ENCODE measurements around the gene ZSWIM1. TPM values are rescaled to one million over a fixed set of nuclear protein-coding genes. Genes with fewer than 3 reads are reported as not detected.

The ZSWIM1 gene
- total and polyA plus RNA-seq, 2 of the 13 experiments (the other 11 are each of a cell fraction or from before 2014, with no cell fraction given) = 9.5 to 11.7 TPM

DNA sequence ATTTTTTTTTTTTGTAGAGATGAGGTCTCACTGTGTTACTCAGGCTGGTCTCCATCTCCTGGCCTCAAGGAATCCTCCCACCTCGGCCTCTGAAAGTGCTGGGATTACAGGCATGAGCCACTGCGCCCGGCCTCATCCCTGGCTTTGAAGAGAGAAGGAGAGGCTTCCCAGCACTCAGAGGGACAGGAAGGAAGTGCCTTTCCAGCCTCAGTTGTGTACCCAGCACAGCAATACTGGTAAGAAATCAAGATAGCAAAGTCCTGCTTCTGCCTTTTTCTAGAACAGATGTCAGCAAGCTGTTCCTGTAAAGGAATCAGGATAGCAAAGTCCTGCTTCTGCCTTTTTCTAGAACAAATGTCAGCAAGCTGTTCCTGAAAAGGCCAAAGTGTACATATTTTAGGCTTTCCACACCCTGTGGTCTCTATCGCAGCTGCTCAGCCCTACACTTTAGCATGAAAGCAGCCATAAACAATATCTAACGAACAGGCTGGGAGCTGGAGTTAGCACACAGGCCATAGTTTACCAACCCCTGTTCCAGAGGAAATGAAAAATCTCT lies 37.2 kb downstream of the ZSWIM1 start (continued):
- no peak for TF ChIP-seq ZNF432 (CRISPR knock-in tag; IDR thresholded peaks at IDR 0.05; ENCODE audit: borderline replicate concordance)
- TF ChIP-seq, protein P1, sequence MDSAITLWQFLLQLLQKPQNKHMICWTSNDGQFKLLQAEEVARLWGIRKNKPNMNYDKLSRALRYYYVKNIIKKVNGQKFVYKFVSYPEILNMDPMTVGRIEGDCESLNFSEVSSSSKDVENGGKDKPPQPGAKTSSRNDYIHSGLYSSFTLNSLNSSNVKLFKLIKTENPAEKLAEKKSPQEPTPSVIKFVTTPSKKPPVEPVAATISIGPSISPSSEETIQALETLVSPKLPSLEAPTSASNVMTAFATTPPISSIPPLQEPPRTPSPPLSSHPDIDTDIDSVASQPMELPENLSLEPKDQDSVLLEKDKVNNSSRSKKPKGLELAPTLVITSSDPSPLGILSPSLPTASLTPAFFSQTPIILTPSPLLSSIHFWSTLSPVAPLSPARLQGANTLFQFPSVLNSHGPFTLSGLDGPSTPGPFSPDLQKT (CRISPR knock-in tag; IDR thresholded peaks at IDR 0.05; ENCODE audit: borderline replicate concordance) = no peak
- TF ChIP-seq PAWR (CRISPR knock-in tag; IDR thresholded peaks at IDR 0.05; ENCODE audit: borderline replicate concordance) = no peak
- TF ChIP-seq ZNF383 (CRISPR knock-in tag; IDR thresholded peaks at IDR 0.05; ENCODE audit: borderline replicate concordance) = no peak
- no peak for TF ChIP-seq CREB1 (IDR thresholded peaks at IDR 0.05)
- TF ChIP-seq CREB1 (CRISPR knock-in tag; IDR thresholded peaks at IDR 0.05) = no peak
- TF ChIP-seq TFDP2 (CRISPR knock-in tag; IDR thresholded peaks at IDR 0.05) = no peak
- no peak for TF ChIP-seq ZSCAN30 (CRISPR knock-in tag; IDR thresholded peaks at IDR 0.05)
- no peak for TF ChIP-seq ZNF543 (CRISPR knock-in tag; IDR thresholded peaks at IDR 0.05)
- no peak for TF ChIP-seq ZNF251 (CRISPR knock-in tag; IDR thresholded peaks at IDR 0.05)
- TF ChIP-seq ISX (CRISPR knock-in tag; conservative IDR thresholded peaks at IDR 0.05) = no peak
- TF ChIP-seq, protein P2, sequence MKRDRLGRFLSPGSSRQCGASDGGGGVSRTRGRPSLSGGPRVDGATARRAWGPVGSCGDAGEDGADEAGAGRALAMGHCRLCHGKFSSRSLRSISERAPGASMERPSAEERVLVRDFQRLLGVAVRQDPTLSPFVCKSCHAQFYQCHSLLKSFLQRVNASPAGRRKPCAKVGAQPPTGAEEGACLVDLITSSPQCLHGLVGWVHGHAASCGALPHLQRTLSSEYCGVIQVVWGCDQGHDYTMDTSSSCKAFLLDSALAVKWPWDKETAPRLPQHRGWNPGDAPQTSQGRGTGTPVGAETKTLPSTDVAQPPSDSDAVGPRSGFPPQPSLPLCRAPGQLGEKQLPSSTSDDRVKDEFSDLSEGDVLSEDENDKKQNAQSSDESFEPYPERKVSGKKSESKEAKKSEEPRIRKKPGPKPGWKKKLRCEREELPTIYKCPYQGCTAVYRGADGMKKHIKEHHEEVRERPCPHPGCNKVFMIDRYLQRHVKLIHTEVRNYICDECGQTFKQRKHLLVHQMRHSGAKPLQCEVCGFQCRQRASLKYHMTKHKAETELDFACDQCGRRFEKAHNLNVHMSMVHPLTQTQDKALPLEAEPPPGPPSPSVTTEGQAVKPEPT (CRISPR knock-in tag; IDR thresholded peaks at IDR 0.05; ENCODE audit: low read depth) = no peak; the same call in 1 of the 2 replicates
- TF ChIP-seq, protein P3, sequence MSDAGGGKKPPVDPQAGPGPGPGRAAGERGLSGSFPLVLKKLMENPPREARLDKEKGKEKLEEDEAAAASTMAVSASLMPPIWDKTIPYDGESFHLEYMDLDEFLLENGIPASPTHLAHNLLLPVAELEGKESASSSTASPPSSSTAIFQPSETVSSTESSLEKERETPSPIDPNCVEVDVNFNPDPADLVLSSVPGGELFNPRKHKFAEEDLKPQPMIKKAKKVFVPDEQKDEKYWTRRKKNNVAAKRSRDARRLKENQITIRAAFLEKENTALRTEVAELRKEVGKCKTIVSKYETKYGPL (CRISPR knock-in tag; IDR thresholded peaks at IDR 0.05) = no peak
- TF ChIP-seq, protein P4, sequence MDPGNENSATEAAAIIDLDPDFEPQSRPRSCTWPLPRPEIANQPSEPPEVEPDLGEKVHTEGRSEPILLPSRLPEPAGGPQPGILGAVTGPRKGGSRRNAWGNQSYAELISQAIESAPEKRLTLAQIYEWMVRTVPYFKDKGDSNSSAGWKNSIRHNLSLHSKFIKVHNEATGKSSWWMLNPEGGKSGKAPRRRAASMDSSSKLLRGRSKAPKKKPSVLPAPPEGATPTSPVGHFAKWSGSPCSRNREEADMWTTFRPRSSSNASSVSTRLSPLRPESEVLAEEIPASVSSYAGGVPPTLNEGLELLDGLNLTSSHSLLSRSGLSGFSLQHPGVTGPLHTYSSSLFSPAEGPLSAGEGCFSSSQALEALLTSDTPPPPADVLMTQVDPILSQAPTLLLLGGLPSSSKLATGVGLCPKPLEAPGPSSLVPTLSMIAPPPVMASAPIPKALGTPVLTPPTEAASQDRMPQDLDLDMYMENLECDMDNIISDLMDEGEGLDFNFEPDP (CRISPR knock-in tag; conservative IDR thresholded peaks at IDR 0.05) = 0 out of 2 replicates have a peak, but pooled peaks have one; percentile 52
- no peak for TF ChIP-seq ZNF749 (CRISPR knock-in tag; IDR thresholded peaks at IDR 0.05; ENCODE audit: borderline replicate concordance)
- no peak for TF ChIP-seq RAD21 (CRISPR knock-in tag; IDR thresholded peaks at IDR 0.05)
- TF ChIP-seq PTBP1 (IDR thresholded peaks at IDR 0.05; ENCODE audit: low read depth, low read length, poor library complexity, severe bottlenecking) = no peak
- TF ChIP-seq ZNF619 (CRISPR knock-in tag; IDR thresholded peaks at IDR 0.05) = no peak
- TF ChIP-seq, protein P5, sequence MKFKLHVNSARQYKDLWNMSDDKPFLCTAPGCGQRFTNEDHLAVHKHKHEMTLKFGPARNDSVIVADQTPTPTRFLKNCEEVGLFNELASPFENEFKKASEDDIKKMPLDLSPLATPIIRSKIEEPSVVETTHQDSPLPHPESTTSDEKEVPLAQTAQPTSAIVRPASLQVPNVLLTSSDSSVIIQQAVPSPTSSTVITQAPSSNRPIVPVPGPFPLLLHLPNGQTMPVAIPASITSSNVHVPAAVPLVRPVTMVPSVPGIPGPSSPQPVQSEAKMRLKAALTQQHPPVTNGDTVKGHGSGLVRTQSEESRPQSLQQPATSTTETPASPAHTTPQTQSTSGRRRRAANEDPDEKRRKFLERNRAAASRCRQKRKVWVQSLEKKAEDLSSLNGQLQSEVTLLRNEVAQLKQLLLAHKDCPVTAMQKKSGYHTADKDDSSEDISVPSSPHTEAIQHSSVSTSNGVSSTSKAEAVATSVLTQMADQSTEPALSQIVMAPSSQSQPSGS (CRISPR knock-in tag; IDR thresholded peaks at IDR 0.05) = no peak
- TF ChIP-seq MAFK (conservative IDR thresholded peaks at IDR 0.05 in 1 of 2, IDR thresholded peaks at IDR 0.05 in 1 of 2; ENCODE audit: low read length in 2 of 2) = no peak
- no peak; the same call in 1 of the 2 replicates for TF ChIP-seq FOXM1 (CRISPR knock-in tag; IDR thresholded peaks at IDR 0.05)
